Astrocyte (in vitro differentiated cells and primary cell): ENCODE measurements around the gene C9orf153. TPM values are rescaled to one million over a fixed set of nuclear protein-coding genes. Genes with fewer than 3 reads are reported as not detected.

Experiments
- DNase-seq: peaks from one replicate; pipeline ENCODE4 v3.0.0-alpha.2; 2010; ENCODE audit warnings: low read depth
- FAIRE-seq: peaks from 2 replicates; lab custom pipeline; 2011; peaks lifted over from hg19 to GRCh38; lab: Jason Lieb, UNC
- H2AFZ ChIP-seq: 2 replicates; pipeline ENCODE4 v1.6.0; 2012; ENCODE audit warnings: low read depth, low read length, inconsistent platforms
- H3K27ac ChIP-seq: 2 replicates; pipeline ENCODE4 v1.5.1; 2011; ENCODE audit warnings: low read depth, low read length, inconsistent platforms
- H3K27me3 ChIP-seq: 2 replicates; pipeline ENCODE4 v1.6.0; 2011; ENCODE audit warnings: low read length, inconsistent platforms; ENCODE audit not compliant: insufficient read depth
- H3K36me3 ChIP-seq: 2 replicates; pipeline ENCODE4 v1.5.1; 2011; ENCODE audit warnings: low read length, inconsistent platforms; ENCODE audit not compliant: insufficient read depth
- H3K4me1 ChIP-seq: 2 replicates; pipeline ENCODE4 v1.5.1; 2011; ENCODE audit warnings: low read length, inconsistent platforms; ENCODE audit not compliant: insufficient read depth
- H3K4me2 ChIP-seq: 2 replicates; pipeline ENCODE4 v1.6.0; 2012; ENCODE audit warnings: low read length, inconsistent platforms
- H3K4me3 ChIP-seq: 2 replicates; pipeline ENCODE4 v1.5.1; 2011; ENCODE audit warnings: low read depth, mild to moderate bottlenecking, low read length, inconsistent platforms; ENCODE audit not compliant: insufficient read depth
- H3K79me2 ChIP-seq: 2 replicates; pipeline ENCODE4 v1.6.0; 2012; ENCODE audit warnings: mild to moderate bottlenecking, low read length, inconsistent platforms; ENCODE audit not compliant: insufficient read depth
- H3K9ac ChIP-seq: 2 replicates; pipeline ENCODE4 v1.6.0; 2012; ENCODE audit warnings: mild to moderate bottlenecking, low read length, inconsistent platforms
- H3K9me3 ChIP-seq: 2 replicates; pipeline ENCODE4 v1.5.1; 2012; ENCODE audit warnings: low read depth, mild to moderate bottlenecking, low read length, inconsistent platforms; ENCODE audit not compliant: insufficient read depth
- H4K20me1 ChIP-seq: 2 replicates; pipeline ENCODE4 v1.6.0; 2012; ENCODE audit warnings: low read length, inconsistent platforms; ENCODE audit not compliant: insufficient read depth
- H3K27ac Mint-ChIP-seq: one replicate; pipeline ENCODE4 v1.8.0; 2021; ENCODE audit warnings: mild to moderate bottlenecking, mixed read lengths; ENCODE audit not compliant: unreplicated experiment
- H3K27me3 Mint-ChIP-seq: one replicate; pipeline ENCODE4 v1.8.0; 2021; ENCODE audit warnings: low read depth, mixed read lengths; ENCODE audit not compliant: unreplicated experiment
- H3K36me3 Mint-ChIP-seq: one replicate; pipeline ENCODE4 v1.8.0; 2021; ENCODE audit warnings: low read depth, mixed read lengths; ENCODE audit not compliant: unreplicated experiment
- H3K4me1 Mint-ChIP-seq: one replicate; pipeline ENCODE4 v1.8.0; 2021; ENCODE audit warnings: low read depth, mixed read lengths; ENCODE audit not compliant: unreplicated experiment
- H3K4me3 Mint-ChIP-seq: one replicate; pipeline ENCODE4 v1.8.0; 2021; ENCODE audit warnings: mild to moderate bottlenecking, moderate library complexity, mixed read lengths; ENCODE audit not compliant: unreplicated experiment
- H3K9me3 Mint-ChIP-seq: one replicate; pipeline ENCODE4 v1.8.0; 2021; ENCODE audit warnings: mild to moderate bottlenecking, mixed read lengths; ENCODE audit not compliant: unreplicated experiment
- CTCF ChIP-seq: IDR thresholded peaks from 2 replicates; pipeline ENCODE4 v1.5.1; 2011; ENCODE audit warnings: low read depth, mild to moderate bottlenecking, inconsistent platforms, low read length, moderate library complexity; ENCODE audit not compliant: insufficient read depth
- EZH2 ChIP-seq: IDR thresholded peaks from 2 replicates; pipeline ENCODE4 v1.6.1; 2012; ENCODE audit warnings: mild to moderate bottlenecking, low read length, inconsistent platforms; ENCODE audit not compliant: insufficient read depth
- total RNA-seq: library from RNA; stranded (reverse); gene quantifications from 2 replicates; pipeline ENCODE4 v1.2.1, GENCODE V29; 2021

Gene C9orf153
- total RNA-seq, 1 donor from 2014 or later, result not detected

- Mint-ChIP-seq H3K4me1 (peaks cover 11% of the 10 kb centered on the region), H3K27ac (peak overlapping the region; percentile 94), H3K4me3 (peak overlapping the region; percentile 94), H3K36me3 (no peaks in the 10 kb centered on the region), H3K9me3 (no peaks in the 10 kb centered on the region), H3K27me3 (no peaks in the 10 kb centered on the region)
- peaks cover 53% of the 10 kb centered on the region for H3K79me2 ChIP-seq
- H3K9me3 ChIP-seq, result no peaks in the 10 kb centered on the region
- peak overlapping the region; percentile 89 for H3K4me2 ChIP-seq
- H3K27me3 ChIP-seq, result no peaks in the 10 kb centered on the region
- TF ChIP-seq CTCF (no peak), EZH2 (no peak)
- H2AFZ ChIP-seq, result peak overlapping the region; percentile 86
- H3K9ac ChIP-seq, result peak overlapping the region; percentile 97
- H3K36me3 ChIP-seq, result peaks cover 7% of the 10 kb centered on the region
- peaks cover 12% of the 10 kb centered on the region for H3K4me1 ChIP-seq
- no peak for DNase-seq
- peaks cover 28% of the 10 kb centered on the region for H4K20me1 ChIP-seq
- H3K27ac ChIP-seq, result peak overlapping the region; percentile 95
- peak overlapping the region; percentile 90 for H3K4me3 ChIP-seq
- FAIRE-seq, result no peak
Observed at GRCh38 chr9:86281593-86282076, 22.2 kb upstream of the C9orf153 start.

GRCh38 chr9:86280580-86280979 is 21.1 kb upstream of the C9orf153 start:
- H3K4me2 ChIP-seq, result peak overlapping the region; percentile 89
- H3K4me3 ChIP-seq, result no peak overlapping the region
- peaks cover 60% of the 10 kb centered on the region for H3K79me2 ChIP-seq

More at GRCh38 chr9:86280580-86280979, 21.1 kb upstream of the C9orf153 start:
- no peaks in the 10 kb centered on the region for H3K27me3 ChIP-seq
- no peak overlapping the region for H2AFZ ChIP-seq
- no peak overlapping the region for H3K9ac ChIP-seq
- peaks cover 6% of the 10 kb centered on the region for H3K36me3 ChIP-seq
- no peaks in the 10 kb centered on the region for H3K36me3 Mint-ChIP-seq
- DNase-seq (no peak), FAIRE-seq (no peak)
- H3K4me1 ChIP-seq, result peaks cover 12% of the 10 kb centered on the region
- H3K4me3 Mint-ChIP-seq, result peak overlapping the region; percentile 94
- H3K27ac Mint-ChIP-seq, result no peak overlapping the region
- TF ChIP-seq CTCF (no peak), EZH2 (no peak)
- H3K27ac ChIP-seq, result no peak overlapping the region
- peaks cover 36% of the 10 kb centered on the region for H4K20me1 ChIP-seq
- no peaks in the 10 kb centered on the region for H3K27me3 Mint-ChIP-seq
- no peaks in the 10 kb centered on the region for H3K9me3 ChIP-seq
- H3K4me1 Mint-ChIP-seq, result peaks cover 11% of the 10 kb centered on the region
- no peaks in the 10 kb centered on the region for H3K9me3 Mint-ChIP-seq
